HT-29 (cell line): ENCODE data around the gene AMACR. TPM values are rescaled to one million over a fixed set of nuclear protein-coding genes. Genes with fewer than 3 reads are reported as not detected.

Experiments
- DNase-seq: peaks from one replicate; pipeline ENCODE4 v3.0.0-alpha.2; 2015; ENCODE audit warnings: low spot score
- total RNA-seq: library from RNA; depleted of rRNA; stranded (reverse); fragments of >200 nt; shearing (Covaris generic); gene quantifications from 2 replicates; pipeline ENCODE4 v1.2.3, GENCODE V29; 2014

The AMACR gene
- total RNA-seq, 1 experiment from 2014 or later, result 11.0 TPM

GRCh38 chr5:34008802-34009201 lies 952 bp upstream of the AMACR start:
- peak; percentile 21 for DNase-seq

GRCh38 chr5:34007201-34007620 lies 639 bp downstream of the AMACR start:
- DNase-seq, result no peak

- DNase-seq, result no peak
These were observed 2.2 kb downstream of the AMACR start for GRCh38 chr5:34005681-34006080.

GRCh38 chr5:34005211-34005610 lies 2.6 kb downstream of the AMACR start:
- DNase-seq, result no peak

- DNase-seq, result no peak
These were observed 3.9 kb downstream of the AMACR start for GRCh38 chr5:34003941-34004340.

- DNase-seq, result no peak
These were observed 5.1 kb downstream of the AMACR start for GRCh38 chr5:34002629-34003328.

GRCh38 chr5:34001241-34001841 lies 6.5 kb downstream of the AMACR start:
- no peak for DNase-seq

- DNase-seq, result no peak
These were observed 7.9 kb downstream of the AMACR start for GRCh38 chr5:33999978-34000377.

- peak; percentile 81 for DNase-seq
These were observed 10.4 kb downstream of the AMACR start for GRCh38 chr5:33997331-33997983.

- DNase-seq, result no peak
These were observed 12.0 kb downstream of the AMACR start for GRCh38 chr5:33995865-33996264.

GRCh38 chr5:33994845-33995244 lies 13.0 kb downstream of the AMACR start:
- peak; percentile 15 for DNase-seq

- no peak for DNase-seq
These were observed 15.0 kb downstream of the AMACR start for GRCh38 chr5:33992864-33993263.

GRCh38 chr5:33985447-33985846 lies 22.4 kb downstream of the AMACR start:
- no peak for DNase-seq

- DNase-seq, result no peak
These were observed 23.2 kb downstream of the AMACR start, which contains the start of gene SLC45A2 for GRCh38 chr5:33984671-33985124. TSS of gene SLC45A2 (minus strand) at chr5:33984693. CDS start at chr5:33984583, 110 bp downstream.

- DNase-seq, result no peak
These were observed 23.7 kb downstream of the AMACR start for GRCh38 chr5:33984178-33984577.

GRCh38 chr5:33981408-33982162 lies 26.3 kb downstream of the AMACR start:
- no peak for DNase-seq

- DNase-seq, result no peak
These were observed 27.8 kb downstream of the AMACR start for GRCh38 chr5:33980030-33980429.

GRCh38 chr5:33978306-33978705 lies 29.5 kb downstream of the AMACR start:
- no peak for DNase-seq

- DNase-seq, result no peak
These were observed 31.5 kb downstream of the AMACR start for GRCh38 chr5:33976307-33976706.

- DNase-seq, result no peak
These were observed 32.0 kb downstream of the AMACR start for GRCh38 chr5:33975852-33976251.

GRCh38 chr5:33973271-33973670 lies 34.6 kb downstream of the AMACR start:
- no peak for DNase-seq
